GM19463 (cell line): Measurements from ENCODE around the gene CYP2A7.
"Not testable (repeated sequence)": the region's sequence is repeated elsewhere in the genome, so short reads cannot be mapped to it uniquely, and the experiment has no call there.

Experiments
- ATAC-seq: cut with Tn5 transposase; IDR thresholded peaks from one replicate; pipeline ENCODE4 v1.9.1; 2021; ENCODE audit warnings: mild to moderate bottlenecking, moderate library complexity; ENCODE audit not compliant: unreplicated experiment

The CYP2A7 gene

GRCh38 chr19:40899964-40900363 lies 17.9 kb upstream of the CYP2A7 start:
- ATAC-seq: not testable (repeated sequence)

GRCh38 chr19:40896843-40897789 lies 15.1 kb upstream of the CYP2A7 start:
- ATAC-seq: not testable (repeated sequence)

- no peak for ATAC-seq
Observed at GRCh38 chr19:40896418-40896796, 14.4 kb upstream of the CYP2A7 start.

GRCh38 chr19:40893112-40893511 lies 11.1 kb upstream of the CYP2A7 start:
- ATAC-seq: no peak

GRCh38 chr19:40889366-40889765 lies 7.3 kb upstream of the CYP2A7 start:
- no peak for ATAC-seq

GRCh38 chr19:40888191-40888590 lies 6.2 kb upstream of the CYP2A7 start:
- no peak for ATAC-seq

GRCh38 chr19:40884187-40884931 lies 2.3 kb upstream of the CYP2A7 start:
- not testable (repeated sequence) for ATAC-seq

- not testable (repeated sequence) for ATAC-seq
Observed at GRCh38 chr19:40879349-40879748, 2.7 kb downstream of the CYP2A7 start.

GRCh38 chr19:40875526-40875951 lies 6.5 kb downstream of the CYP2A7 start:
- ATAC-seq: not testable (repeated sequence)

GRCh38 chr19:40874874-40875273 lies 7.2 kb downstream of the CYP2A7 start:
- not testable (repeated sequence) for ATAC-seq

- not testable (repeated sequence) for ATAC-seq
Observed at GRCh38 chr19:40873873-40874272, 8.2 kb downstream of the CYP2A7 start.

GRCh38 chr19:40872209-40872608 lies 9.8 kb downstream of the CYP2A7 start:
- ATAC-seq: no peak

- no peak for ATAC-seq
Observed at GRCh38 chr19:40867701-40868100, 14.3 kb downstream of the CYP2A7 start.

GRCh38 chr19:40864739-40865496 lies 17.1 kb downstream of the CYP2A7 start:
- ATAC-seq: not testable (repeated sequence)

- no peak for ATAC-seq
Observed at GRCh38 chr19:40862785-40863184, 19.2 kb downstream of the CYP2A7 start.

GRCh38 chr19:40862333-40862732 lies 19.7 kb downstream of the CYP2A7 start:
- no peak for ATAC-seq

- ATAC-seq: no peak
Observed at GRCh38 chr19:40858109-40858508, 23.9 kb downstream of the CYP2A7 start.

GRCh38 chr19:40852467-40853152 lies 29.4 kb downstream of the CYP2A7 start:
- ATAC-seq: not testable (repeated sequence)

- ATAC-seq: not testable (repeated sequence)
Observed at GRCh38 chr19:40850277-40850676, 31.8 kb downstream of the CYP2A7 start, which contains the start of gene CYP2A6. TSS of gene CYP2A6 (minus strand) at chr19:40850447. CDS start at chr19:40850426, 21 bp downstream.

GRCh38 chr19:40846722-40847121 lies 35.3 kb downstream of the CYP2A7 start:
- ATAC-seq: not testable (repeated sequence)
